Activated naive CD8-positive, alpha-beta T cell treated with anti-CD3 and anti-CD28 coated beads for 36 hours (primary cell): ENCODE data around the gene HHIPL1. TPM values are rescaled to one million over a fixed set of nuclear protein-coding genes. Genes with fewer than 3 reads are reported as not detected.

Experiments
- DNase-seq: peaks from one replicate; pipeline ENCODE4 v3.0.0; 2021
- H3K27ac Mint-ChIP-seq: one replicate; pipeline ENCODE4 v1.8.0; 2022; ENCODE audit warnings: mild to moderate bottlenecking, moderate library complexity, mixed read lengths
- H3K27me3 Mint-ChIP-seq: one replicate; pipeline ENCODE4 v1.8.0; 2022; ENCODE audit warnings: mild to moderate bottlenecking, mixed read lengths
- H3K36me3 Mint-ChIP-seq: one replicate; pipeline ENCODE4 v1.8.0; 2021; ENCODE audit warnings: mild to moderate bottlenecking, mixed read lengths
- H3K4me1 Mint-ChIP-seq: one replicate; pipeline ENCODE4 v1.8.0; 2021; ENCODE audit warnings: mixed read lengths
- H3K4me3 Mint-ChIP-seq: one replicate; pipeline ENCODE4 v1.8.0; 2022; ENCODE audit warnings: mild to moderate bottlenecking, moderate library complexity, mixed read lengths
- H3K9me3 Mint-ChIP-seq: one replicate; pipeline ENCODE4 v1.8.0; 2022; ENCODE audit warnings: mixed read lengths
- total RNA-seq, 2 experiments: library from RNA; stranded (reverse); gene quantifications; one replicate each; pipeline ENCODE4 v1.2.3, GENCODE V29; 2021

HHIPL1 gene
- total RNA-seq, 2 experiments from 2014 or later = 0.02 TPM; not detected in 1

DNA sequence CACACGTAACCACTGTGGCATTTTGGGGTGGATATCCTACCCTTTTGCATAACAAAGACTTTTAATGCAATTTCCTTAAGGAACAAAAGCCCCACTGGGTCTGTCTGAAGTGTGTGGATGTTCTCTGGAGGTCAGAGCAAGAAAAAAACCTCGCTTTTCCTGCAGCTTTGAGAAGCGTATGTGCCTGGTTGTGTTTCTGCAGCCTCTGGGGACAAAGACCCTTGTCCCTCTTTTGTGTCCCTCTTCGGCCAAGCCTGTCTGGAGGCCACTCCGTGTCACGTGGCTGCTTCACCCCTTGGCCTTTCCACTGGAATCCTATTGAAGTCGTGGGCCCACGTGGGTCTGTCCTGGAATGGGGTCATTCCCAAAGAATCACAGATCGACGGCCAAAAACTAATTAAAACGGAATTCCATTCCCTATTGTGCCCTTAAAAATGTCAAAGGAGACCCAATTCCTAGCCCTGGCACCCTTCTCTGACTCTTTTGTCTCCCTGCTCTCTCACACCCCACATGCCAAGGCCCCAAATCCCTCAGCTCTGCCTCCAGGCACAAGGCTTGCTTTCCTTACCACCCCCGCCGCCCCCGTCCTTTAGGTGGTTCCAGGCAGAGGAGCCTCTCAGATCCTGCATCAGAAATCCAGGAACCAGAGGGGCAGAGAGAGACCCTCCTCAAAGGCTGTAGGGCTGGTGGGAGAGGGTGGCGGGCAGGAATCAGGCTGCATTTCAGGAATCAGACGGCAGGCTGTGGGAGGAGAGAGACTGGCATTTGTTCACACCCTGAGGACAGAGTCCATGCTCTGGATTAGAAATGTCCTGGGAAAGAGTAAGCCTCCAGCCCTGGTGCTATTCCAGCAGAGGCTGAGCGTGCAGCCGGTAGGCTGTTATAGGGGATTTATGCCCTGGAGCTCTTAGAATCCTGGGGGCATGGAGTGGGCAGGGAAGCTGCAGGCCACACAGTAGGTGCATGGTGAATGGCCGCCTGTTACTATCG lies 26.6 kb downstream of the HHIPL1 start:
- H3K9me3 Mint-ChIP-seq = no peaks in the 10 kb centered on the region
- no peak overlapping the region for H3K4me3 Mint-ChIP-seq
- no peaks in the 10 kb centered on the region for H3K36me3 Mint-ChIP-seq

DNA sequence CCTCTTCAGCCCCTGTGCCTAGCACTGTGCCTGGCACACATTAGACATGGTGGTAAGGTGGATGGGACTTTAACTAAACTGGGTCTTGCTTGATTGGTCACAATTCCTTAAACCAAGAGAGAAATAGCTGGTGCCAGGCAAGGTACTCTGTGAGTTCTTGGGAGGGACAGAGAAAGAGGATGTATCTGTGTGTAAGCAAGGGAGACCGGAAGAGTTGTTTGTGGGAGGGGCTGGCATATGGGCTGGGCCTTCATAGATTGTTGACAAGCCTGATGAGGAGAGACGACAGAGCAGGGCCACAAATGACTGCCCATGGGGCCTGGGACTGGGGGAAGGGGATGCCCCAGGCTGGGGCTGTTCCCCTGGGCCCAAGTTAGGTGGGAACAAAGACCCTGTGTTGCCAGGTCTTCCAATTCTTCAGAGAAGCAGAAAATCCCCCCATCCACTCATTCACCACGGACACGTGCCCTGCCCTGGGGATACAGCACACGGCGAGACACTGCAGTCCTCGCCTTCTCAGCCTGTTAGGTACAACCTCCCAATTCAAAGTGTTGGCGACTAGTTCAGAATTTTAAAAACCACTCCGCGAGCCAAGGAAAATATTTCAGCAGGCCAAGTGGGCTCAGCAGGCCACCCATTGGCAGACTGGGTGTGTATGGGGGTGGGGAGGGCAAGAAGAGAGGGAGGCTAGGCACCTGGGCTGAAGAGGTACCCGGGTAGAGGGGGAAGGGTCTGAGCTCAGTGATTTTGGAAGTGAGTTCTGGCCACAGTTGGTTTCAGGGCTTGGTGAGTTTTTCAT lies 27.8 kb downstream of the HHIPL1 start:
- Mint-ChIP-seq H3K27ac (no peak overlapping the region), H3K36me3 (no peaks in the 10 kb centered on the region), H3K4me3 (no peak overlapping the region), H3K27me3 (peaks cover 19% of the 10 kb centered on the region), H3K9me3 (no peaks in the 10 kb centered on the region), H3K4me1 (peaks cover 5% of the 10 kb centered on the region)
- no peak for DNase-seq

More for the DNA sequence above, 26.6 kb downstream of the HHIPL1 start:
- peaks cover 19% of the 10 kb centered on the region for H3K27me3 Mint-ChIP-seq
- no peak for DNase-seq
- H3K27ac Mint-ChIP-seq = no peak overlapping the region
- peaks cover 2% of the 10 kb centered on the region for H3K4me1 Mint-ChIP-seq

DNA sequence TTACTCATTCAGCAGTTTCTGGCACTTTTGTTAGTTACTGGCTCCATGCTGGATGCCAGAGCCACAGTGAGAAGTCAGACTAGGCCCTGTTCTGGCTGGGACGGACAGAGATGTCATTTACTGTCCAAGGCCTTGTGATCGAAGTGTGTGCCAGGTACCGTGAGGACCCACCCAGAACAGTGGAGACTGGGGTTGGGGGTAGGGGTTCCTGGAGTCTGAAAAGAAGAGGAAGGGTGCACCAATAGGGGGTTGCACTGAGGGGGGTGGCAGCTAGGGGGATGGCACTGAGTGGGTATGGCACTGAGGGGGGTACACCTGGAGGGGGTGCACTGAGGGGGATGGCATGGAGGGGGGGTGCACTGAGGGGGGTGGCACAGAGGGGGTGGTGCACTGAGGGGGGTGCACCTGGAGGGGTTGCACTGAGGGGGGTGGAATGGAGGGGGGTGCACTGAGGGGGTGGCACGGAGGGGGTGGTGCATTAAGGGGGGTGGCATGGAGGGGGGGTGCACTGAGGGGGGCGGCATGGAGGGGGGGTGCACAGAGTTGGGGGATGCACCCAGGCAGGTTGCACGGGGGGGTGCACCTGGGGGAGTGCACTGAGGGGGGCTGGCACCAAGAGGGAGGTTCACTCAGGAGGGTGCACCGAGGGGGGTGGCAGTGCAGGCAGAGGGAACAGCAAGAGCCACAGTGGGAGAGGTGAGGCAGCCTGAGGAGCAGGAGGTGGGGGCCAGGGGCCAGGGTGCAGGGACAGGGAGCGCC lies 28.6 kb downstream of the HHIPL1 start:
- peaks cover 5% of the 10 kb centered on the region for H3K4me1 Mint-ChIP-seq
- no peaks in the 10 kb centered on the region for H3K36me3 Mint-ChIP-seq
- DNase-seq = no peak
- H3K27me3 Mint-ChIP-seq = peaks cover 19% of the 10 kb centered on the region
- no peak overlapping the region for H3K27ac Mint-ChIP-seq
- H3K4me3 Mint-ChIP-seq = no peak overlapping the region
- H3K9me3 Mint-ChIP-seq = peaks cover 3% of the 10 kb centered on the region

DNA sequence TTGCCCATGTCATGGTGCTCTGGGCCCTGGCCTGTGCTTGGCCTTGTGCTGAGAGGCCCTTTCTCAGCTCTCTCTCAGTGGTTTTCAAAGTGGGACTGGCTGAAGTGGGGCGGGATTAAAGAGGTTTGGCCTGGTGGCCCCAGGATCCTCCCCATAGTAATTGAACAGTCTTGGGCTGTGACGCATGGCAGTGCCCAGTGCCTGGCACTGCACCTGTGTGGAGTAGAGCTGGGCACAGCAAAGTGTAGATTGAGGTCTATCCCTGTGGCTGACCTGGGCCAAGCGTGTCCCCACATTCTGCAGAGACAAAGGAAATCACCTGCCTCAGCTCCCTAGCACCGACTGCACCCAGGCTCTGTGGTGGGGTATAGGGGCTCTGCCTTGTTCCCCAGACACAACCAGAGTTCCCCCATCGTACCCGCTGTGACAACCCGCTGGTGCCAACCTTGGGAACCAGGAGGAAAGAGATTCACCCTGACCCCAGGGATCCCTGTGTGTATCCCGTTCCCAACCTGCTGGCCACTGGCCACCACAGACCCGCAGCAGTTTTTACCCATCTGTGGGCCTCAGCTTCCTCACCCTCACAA lies 29.2 kb downstream of the HHIPL1 start:
- Mint-ChIP-seq H3K36me3 (no peaks in the 10 kb centered on the region), H3K27me3 (peaks cover 19% of the 10 kb centered on the region), H3K4me3 (no peak overlapping the region), H3K27ac (no peak overlapping the region), H3K4me1 (peaks cover 5% of the 10 kb centered on the region), H3K9me3 (peaks cover 6% of the 10 kb centered on the region)
- no peak for DNase-seq

DNA sequence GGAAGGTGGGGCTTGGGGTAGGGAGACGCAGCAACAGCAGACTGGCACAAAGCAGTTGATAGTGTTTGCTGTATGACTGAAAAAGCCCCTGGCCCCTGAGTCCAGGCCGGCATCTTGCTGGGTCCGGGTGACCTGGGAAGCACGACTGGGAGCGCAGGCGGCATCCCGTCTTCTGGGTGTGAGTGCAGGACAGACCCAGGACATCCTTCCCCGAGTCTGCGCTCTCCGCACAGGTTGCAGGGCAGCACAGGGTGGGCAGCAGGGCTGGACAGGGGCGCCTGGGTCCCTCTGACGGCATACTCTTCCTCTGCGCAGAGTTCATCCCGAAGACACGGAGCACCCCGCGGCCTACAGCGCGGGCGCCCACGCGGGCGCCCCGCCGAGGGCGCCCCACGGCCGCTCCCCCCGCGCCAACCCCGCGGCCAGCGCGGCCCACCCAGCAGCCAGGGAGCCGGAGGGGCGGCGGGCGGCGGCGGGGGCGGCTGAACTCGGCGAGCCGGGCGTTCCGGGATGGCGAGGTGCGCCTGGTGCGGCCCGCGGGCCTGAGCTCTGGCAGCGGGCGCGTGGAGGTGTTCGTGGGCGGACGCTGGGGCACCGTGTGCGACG lies 29.9 kb downstream of the HHIPL1 start:
- no peak for DNase-seq
- peaks cover 6% of the 10 kb centered on the region for H3K9me3 Mint-ChIP-seq
- no peak overlapping the region for H3K4me3 Mint-ChIP-seq
- H3K36me3 Mint-ChIP-seq = no peaks in the 10 kb centered on the region
- peaks cover 5% of the 10 kb centered on the region for H3K4me1 Mint-ChIP-seq
- H3K27ac Mint-ChIP-seq = no peak overlapping the region
- H3K27me3 Mint-ChIP-seq = peaks cover 19% of the 10 kb centered on the region

DNA sequence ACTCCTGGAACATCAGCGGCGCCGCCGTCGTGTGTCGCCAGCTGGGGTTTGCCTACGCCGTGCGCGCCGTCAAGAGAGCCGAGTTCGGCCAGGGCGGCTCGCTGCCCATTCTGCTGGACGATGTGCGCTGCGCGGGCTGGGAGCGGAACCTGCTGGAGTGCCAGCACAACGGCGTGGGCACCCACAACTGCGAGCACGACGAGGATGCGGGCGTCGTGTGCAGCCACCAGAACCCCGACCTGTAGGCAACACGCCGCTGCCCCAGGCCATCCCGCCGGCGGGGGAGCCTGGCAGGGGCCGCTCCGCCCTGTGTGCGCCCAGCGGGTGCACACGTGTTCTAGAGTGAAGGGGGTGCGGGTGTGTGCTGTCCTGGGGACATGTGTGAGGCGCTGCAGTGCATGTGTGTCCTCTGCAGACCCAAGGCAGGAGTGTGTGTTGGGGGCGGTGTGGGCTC lies 30.5 kb downstream of the HHIPL1 start:
- H3K4me3 Mint-ChIP-seq = no peak overlapping the region
- peaks cover 6% of the 10 kb centered on the region for H3K9me3 Mint-ChIP-seq
- DNase-seq = no peak
- H3K4me1 Mint-ChIP-seq = peaks cover 5% of the 10 kb centered on the region
- peaks cover 19% of the 10 kb centered on the region for H3K27me3 Mint-ChIP-seq
- H3K27ac Mint-ChIP-seq = no peak overlapping the region
- no peaks in the 10 kb centered on the region for H3K36me3 Mint-ChIP-seq

DNA sequence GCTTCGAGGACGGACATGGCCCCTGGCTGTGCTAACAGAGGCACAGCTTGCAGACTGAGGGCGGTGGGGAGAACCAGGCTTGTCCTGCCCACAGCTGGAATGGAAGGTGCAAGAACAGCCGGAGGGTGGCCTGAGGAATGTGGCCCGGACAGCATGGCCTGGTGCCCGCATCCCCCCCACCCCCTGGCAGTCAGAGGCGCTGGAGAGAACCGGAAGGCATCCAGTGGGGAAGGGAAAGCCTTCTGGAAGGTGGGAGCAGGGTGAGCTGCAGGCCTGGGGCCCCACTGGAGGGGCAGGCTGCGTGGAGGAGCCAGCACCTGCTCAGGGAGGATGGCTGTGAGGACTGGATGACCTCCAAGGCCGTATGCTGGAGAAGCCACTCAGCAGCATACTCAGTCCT lies 31.0 kb downstream of the HHIPL1 start:
- peaks cover 6% of the 10 kb centered on the region for H3K9me3 Mint-ChIP-seq
- no peak for DNase-seq
- no peaks in the 10 kb centered on the region for H3K36me3 Mint-ChIP-seq
- H3K4me3 Mint-ChIP-seq = no peak overlapping the region
- peaks cover 5% of the 10 kb centered on the region for H3K4me1 Mint-ChIP-seq
- H3K27ac Mint-ChIP-seq = no peak overlapping the region
- peaks cover 19% of the 10 kb centered on the region for H3K27me3 Mint-ChIP-seq

DNA sequence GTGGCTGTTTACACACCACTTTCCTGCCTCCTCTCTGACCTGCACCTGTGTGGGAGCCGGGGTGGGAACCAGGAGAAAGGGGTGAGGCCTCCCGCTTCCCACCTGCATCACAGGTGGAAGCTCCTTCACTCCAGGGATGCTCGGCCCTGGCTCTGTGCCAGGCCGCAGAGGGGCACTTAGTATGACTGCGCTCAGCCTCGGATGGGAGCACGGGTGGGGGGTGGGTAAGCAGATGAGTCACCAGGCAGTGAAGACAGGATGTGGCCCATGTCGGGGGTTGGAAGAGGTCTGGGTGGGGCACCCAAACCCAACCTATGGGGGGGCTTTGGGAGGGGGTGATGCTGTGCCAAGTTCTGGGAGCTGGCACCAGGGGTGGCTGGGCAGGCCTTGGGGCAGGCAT lies 31.7 kb downstream of the HHIPL1 start:
- H3K4me1 Mint-ChIP-seq = peaks cover 5% of the 10 kb centered on the region
- H3K27me3 Mint-ChIP-seq = peaks cover 16% of the 10 kb centered on the region
- no peak overlapping the region for H3K4me3 Mint-ChIP-seq
- no peak overlapping the region for H3K27ac Mint-ChIP-seq
- no peaks in the 10 kb centered on the region for H3K36me3 Mint-ChIP-seq
- DNase-seq = no peak
- peaks cover 6% of the 10 kb centered on the region for H3K9me3 Mint-ChIP-seq

DNA sequence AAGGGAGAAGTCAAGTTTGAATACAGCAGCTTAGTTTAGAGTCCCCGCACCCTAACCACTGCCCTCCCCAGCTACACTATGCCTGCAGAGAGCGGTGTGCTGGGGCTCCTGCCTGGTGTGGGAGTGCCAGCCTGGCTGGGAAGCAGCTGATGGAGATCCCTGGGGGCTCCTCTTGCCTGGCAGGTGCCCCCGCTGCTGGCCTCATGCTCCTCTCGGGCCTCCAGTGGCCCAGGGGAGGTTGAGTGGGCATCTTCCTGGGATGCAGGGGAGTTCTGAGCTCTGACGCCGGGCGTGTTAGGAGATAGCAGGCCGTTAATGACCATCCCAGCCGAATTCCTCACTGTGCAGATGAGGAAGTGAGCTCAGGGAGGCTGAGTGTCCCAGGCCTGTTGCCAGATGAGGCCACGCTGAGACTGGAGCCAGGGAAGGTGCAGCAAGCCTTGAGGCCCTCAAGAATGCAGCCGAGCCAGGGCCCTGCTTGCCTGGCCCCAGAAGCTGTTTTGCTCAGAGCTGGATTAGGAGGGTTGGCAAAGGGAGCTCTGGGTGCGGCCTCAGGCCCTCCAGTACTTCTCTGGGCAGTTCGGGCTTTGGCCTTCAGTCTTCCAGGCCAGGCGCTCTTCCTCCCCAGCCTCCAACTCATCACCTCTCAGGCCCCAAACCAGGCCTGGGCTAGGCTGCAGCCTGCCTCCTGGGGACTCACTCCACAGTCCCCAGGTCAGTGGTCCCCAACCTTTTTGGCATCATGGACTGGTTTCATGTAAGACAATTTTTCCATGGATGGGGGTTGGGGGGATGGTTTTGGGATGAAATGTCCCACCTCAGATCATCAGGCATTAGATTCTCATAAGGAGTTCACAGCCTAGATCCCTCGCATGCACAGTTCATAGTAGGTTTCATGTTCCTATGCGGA lies 32.6 kb downstream of the HHIPL1 start:
- peaks cover 13% of the 10 kb centered on the region for H3K27me3 Mint-ChIP-seq
- no peak for DNase-seq
- no peak overlapping the region for H3K27ac Mint-ChIP-seq

DNA sequence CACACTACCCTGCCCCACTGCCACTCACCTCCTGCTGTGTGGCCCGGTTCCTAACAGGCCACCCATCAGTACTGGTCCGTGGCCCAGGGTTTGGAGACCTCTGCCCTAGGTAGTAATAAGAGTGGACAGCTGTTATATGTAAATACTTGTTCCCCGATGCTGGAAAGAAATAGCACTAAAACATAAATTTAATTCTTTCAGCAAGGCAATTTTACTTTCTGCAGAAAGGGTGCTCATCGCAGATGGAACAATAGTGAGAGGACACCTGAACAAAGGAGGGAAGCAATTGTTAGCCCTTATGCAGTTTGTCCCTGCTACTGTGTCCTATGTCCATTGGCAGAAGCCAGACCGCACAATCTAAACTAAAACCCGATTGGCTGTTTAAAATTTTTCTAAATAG lies 33.3 kb downstream of the HHIPL1 start:
- DNase-seq = no peak
- Mint-ChIP-seq H3K27me3 (peaks cover 8% of the 10 kb centered on the region), H3K36me3 (no peaks in the 10 kb centered on the region), H3K27ac (no peak overlapping the region), H3K4me3 (no peak overlapping the region), H3K9me3 (peaks cover 6% of the 10 kb centered on the region), H3K4me1 (peaks cover 7% of the 10 kb centered on the region)

More for the DNA sequence above, 32.6 kb downstream of the HHIPL1 start:
- H3K9me3 Mint-ChIP-seq = peaks cover 6% of the 10 kb centered on the region
- H3K36me3 Mint-ChIP-seq = no peaks in the 10 kb centered on the region
- no peak overlapping the region for H3K4me3 Mint-ChIP-seq
- peaks cover 5% of the 10 kb centered on the region for H3K4me1 Mint-ChIP-seq

DNA sequence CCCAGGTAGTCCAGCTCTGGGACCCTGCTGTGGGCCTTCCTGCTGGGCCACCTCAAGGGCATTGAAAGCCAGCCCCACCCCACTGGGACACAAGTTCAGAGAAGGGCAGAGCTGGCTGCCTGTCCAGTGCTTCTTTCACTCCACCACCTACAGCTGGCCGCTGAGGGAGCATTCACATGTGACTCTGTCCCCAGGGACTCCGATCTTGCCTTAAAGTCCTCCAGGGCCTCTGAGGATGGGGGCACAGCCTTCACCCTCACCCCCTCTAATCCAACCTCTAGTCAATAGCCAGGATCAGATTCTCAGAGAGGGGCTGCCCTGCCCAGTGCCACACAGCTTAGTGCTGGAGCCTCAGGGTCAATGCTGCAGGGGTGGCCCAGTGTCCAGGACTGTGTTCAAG lies 34.2 kb downstream of the HHIPL1 start:
- Mint-ChIP-seq H3K4me1 (peaks cover 7% of the 10 kb centered on the region), H3K9me3 (peaks cover 6% of the 10 kb centered on the region), H3K27me3 (peaks cover 6% of the 10 kb centered on the region), H3K27ac (no peak overlapping the region), H3K36me3 (no peaks in the 10 kb centered on the region), H3K4me3 (no peak overlapping the region)
- no peak for DNase-seq

DNA sequence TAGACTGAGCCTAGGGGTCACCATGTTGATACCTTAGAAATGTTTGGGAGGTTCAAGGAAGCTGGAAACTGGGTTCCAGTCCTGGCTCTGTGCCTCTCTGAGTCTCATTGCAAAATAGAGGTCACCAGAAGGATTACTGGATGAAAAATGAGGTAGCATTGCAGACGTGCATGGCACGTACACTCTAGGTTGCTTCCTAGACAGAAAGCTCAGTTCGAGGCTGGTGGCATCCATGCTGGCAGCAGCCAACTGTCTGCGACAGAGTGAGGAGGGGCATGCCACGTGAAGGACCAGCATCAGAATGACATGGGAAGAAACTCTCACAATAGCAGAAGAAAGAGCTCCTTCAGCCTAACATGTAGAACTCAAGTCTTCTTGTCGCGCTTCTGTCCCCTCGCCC lies 34.6 kb downstream of the HHIPL1 start:
- Mint-ChIP-seq H3K27ac (no peak overlapping the region), H3K36me3 (no peaks in the 10 kb centered on the region), H3K4me3 (no peak overlapping the region), H3K9me3 (peaks cover 6% of the 10 kb centered on the region), H3K4me1 (peaks cover 7% of the 10 kb centered on the region), H3K27me3 (peaks cover 2% of the 10 kb centered on the region)
- DNase-seq = no peak

DNA sequence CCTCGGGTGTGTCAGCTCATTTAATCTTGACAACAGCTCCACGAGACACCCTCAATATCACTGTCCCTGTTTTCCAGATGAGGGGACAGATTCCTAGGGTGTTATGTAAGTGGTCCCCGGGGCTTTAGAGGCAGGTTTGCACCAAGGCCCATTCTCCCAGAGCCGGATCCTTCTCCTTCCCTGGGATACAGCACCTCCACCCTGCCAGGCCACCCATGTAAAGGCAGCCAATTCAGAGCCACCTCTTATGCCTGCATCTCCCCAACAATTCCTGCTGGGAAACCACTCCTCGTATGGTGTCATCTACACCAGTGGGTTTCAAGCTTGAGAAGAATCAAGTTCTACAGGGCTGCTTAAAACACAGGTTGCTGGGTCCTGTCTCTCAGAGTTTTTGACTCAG lies 35.1 kb downstream of the HHIPL1 start:
- Mint-ChIP-seq H3K9me3 (peaks cover 6% of the 10 kb centered on the region), H3K4me1 (peaks cover 7% of the 10 kb centered on the region), H3K4me3 (no peak overlapping the region), H3K27me3 (no peaks in the 10 kb centered on the region), H3K27ac (no peak overlapping the region), H3K36me3 (no peaks in the 10 kb centered on the region)
- DNase-seq = no peak
